Stimulated activated CD8-positive, alpha-beta memory T cell treated with anti-CD3 and anti-CD28 coated beads, Interleukin-15, amount 100 ng/mL, for 4 hours (primary cell): ENCODE measurements around the gene MPG.
A peak's percentile ranks its signal among the peaks of the same experiment; 100 is the strongest.

Experiments used
- DNase-seq, 2 donors: peaks; one replicate each; pipeline ENCODE4 v3.0.0-alpha.2; 2020; ENCODE audit warnings: low read depth in 2 of 2

MPG gene

GRCh38 chr16:83781-84615 lies 6.0 kb downstream of the MPG start:
- no peak for DNase-seq

- DNase-seq, result peak; percentile 41 to 50
Observed at GRCh38 chr16:84718-85406, 6.8 kb downstream of the MPG start.

- DNase-seq, result no peak
Observed at GRCh38 chr16:85407-85782, 7.4 kb downstream of the MPG start.

GRCh38 chr16:85865-86264 lies 7.8 kb downstream of the MPG start:
- no peak for DNase-seq

- no peak for DNase-seq
Observed at GRCh38 chr16:86483-86952, 8.5 kb downstream of the MPG start.

GRCh38 chr16:88613-89012 lies 10.6 kb downstream of the MPG start:
- no peak for DNase-seq

- DNase-seq, result no peak
Observed at GRCh38 chr16:89391-90302, 11.6 kb downstream of the MPG start.

GRCh38 chr16:91484-91883 lies 13.5 kb downstream of the MPG start:
- no peak for DNase-seq

GRCh38 chr16:92431-93339 lies 14.7 kb downstream of the MPG start:
- no peak for DNase-seq

- no peak for DNase-seq
Observed at GRCh38 chr16:94918-95265, 16.9 kb downstream of the MPG start.

- DNase-seq, result peak; percentile 77
Observed at GRCh38 chr16:96935-97381, 18.9 kb downstream of the MPG start.

GRCh38 chr16:97822-98221 lies 19.8 kb downstream of the MPG start:
- DNase-seq, result no peak

GRCh38 chr16:100989-101388 lies 23.0 kb downstream of the MPG start:
- DNase-seq, result no peak

GRCh38 chr16:101586-101985 lies 23.6 kb downstream of the MPG start:
- no peak for DNase-seq

GRCh38 chr16:102060-102855 lies 24.2 kb downstream of the MPG start:
- no peak for DNase-seq

GRCh38 chr16:104355-104754 lies 26.3 kb downstream of the MPG start:
- no peak for DNase-seq

- DNase-seq, result no peak
Observed at GRCh38 chr16:104928-105327, 26.9 kb downstream of the MPG start.

- no peak for DNase-seq
Observed at GRCh38 chr16:105521-105920, 27.5 kb downstream of the MPG start.

GRCh38 chr16:106623-107324 lies 28.7 kb downstream of the MPG start:
- DNase-seq, result peak in 1 of 2 donors; percentile 24
